Naive B cell (primary cell): ENCODE data around the gene SPART. TPM values are rescaled to one million over a fixed set of nuclear protein-coding genes. Genes with fewer than 3 reads are reported as not detected.
"Not testable (repeated sequence)": the region's sequence is repeated elsewhere in the genome, so short reads cannot be mapped to it uniquely, and the experiment has no call there.

Experiments
- ATAC-seq, 2 donors: fragments of 150-1000 bp; cut with Tn5 transposase; 2 replicates each; pipeline ENCODE4 v1.10.0; 2021; ENCODE audit warnings: low read depth in 2 of 2, mild to moderate bottlenecking in 2 of 2, moderate library complexity in 2 of 2
- DNase-seq: peaks from one replicate; pipeline ENCODE4 v3.0.0; 2022
- H3K27ac Mint-ChIP-seq, 6 donors: one replicate each; pipeline ENCODE4 v1.8.0; 2020 to 2022; ENCODE audit warnings: mild to moderate bottlenecking in 6 of 6, mixed read lengths in 6 of 6, moderate library complexity in 5 of 6, inconsistent platforms in 2 of 6
- H3K27me3 Mint-ChIP-seq, 3 donors: one replicate each; pipeline ENCODE4 v1.8.0; 2021 to 2022; ENCODE audit warnings: mixed read lengths in 3 of 3, mild to moderate bottlenecking in 1 of 3
- H3K36me3 Mint-ChIP-seq, 2 donors: one replicate each; pipeline ENCODE4 v1.8.0; 2020 to 2022; ENCODE audit warnings: mixed read lengths in 2 of 2, inconsistent platforms in 1 of 2, mild to moderate bottlenecking in 1 of 2
- H3K4me1 Mint-ChIP-seq, 3 donors: one replicate each; pipeline ENCODE4 v1.8.0; 2020 to 2022; ENCODE audit warnings: mixed read lengths in 3 of 3, inconsistent platforms in 1 of 3, mild to moderate bottlenecking in 1 of 3, moderate library complexity in 1 of 3
- H3K4me3 Mint-ChIP-seq, 8 donors: one replicate each; pipeline ENCODE4 v1.8.0; 2020 to 2022; ENCODE audit warnings: mild to moderate bottlenecking in 8 of 8, mixed read lengths in 8 of 8, moderate library complexity in 8 of 8, inconsistent platforms in 2 of 8
- H3K9me3 Mint-ChIP-seq, 7 donors: one replicate each; pipeline ENCODE4 v1.8.0; 2020 to 2022; ENCODE audit warnings: mixed read lengths in 7 of 7, mild to moderate bottlenecking in 5 of 7, inconsistent platforms in 2 of 7, moderate library complexity in 1 of 7
- polyA plus RNA-seq, 6 donors: library from polyadenylated mRNA; unstranded; fragments of 300-500 nt; fragmentation: Illumina TruSeq; gene quantifications; one replicate each; pipeline ENCODE4 v1.2.3, GENCODE V29; 2021; ENCODE audit warnings: low read depth in 6 of 6

Gene SPART
- polyA plus RNA-seq, 6 donors from 2014 or later: 14.7 to 47.9 (median 40.8) TPM

DNA sequence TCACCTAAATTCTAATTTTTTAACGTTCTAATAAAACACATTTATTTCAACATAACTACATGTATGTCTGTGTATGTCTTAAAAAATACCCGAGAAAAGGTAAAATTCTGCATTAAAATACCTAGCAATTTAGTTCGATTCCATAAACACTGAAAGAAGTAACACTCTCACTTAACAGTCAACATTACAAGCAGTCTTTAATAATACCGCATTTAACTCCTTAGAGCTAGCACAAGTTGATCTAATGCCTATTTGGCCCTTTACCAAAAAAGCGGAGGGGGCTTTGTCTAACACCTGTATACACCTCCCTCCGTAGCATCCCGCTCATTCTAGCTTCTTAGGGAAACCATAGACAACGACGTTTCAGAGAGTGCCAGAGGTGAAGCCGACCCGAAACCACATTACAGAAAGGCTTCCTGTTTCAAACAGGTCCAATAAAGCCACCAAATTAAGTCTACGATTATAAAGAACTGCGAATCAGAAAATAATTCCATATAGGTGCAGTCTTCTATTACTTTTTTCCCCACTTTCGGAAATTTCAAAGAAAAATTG is 1.2 kb downstream of the SPART start:
- peak overlapping the region; percentile 82 to 99 (median 97) for H3K4me3 Mint-ChIP-seq
- DNase-seq (peak; percentile 51), ATAC-seq (peak; percentile 17)

DNA sequence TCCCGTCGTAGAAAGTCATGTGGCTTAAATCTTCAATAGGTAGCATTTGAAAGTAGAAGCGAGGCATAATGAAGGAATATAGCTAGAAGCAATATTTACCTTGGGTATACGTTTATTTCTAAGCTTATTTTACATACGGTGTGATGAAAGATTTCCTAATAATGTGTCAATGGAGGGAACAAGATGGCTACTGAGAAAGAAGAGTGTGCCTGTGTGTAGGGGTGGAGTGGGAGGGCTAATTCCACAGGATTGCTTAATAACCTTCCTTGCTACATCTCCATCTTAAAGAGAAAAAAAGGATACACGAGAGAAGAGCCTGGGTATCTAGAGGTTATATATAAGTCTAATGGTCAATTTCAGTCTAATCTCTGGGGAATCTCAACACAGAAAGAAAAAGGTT is 2.0 kb downstream of the SPART start:
- H3K4me3 Mint-ChIP-seq: peak overlapping the region in 6 of 8 donors; percentile 12 to 98 (median 52)
- no peaks in the 10 kb centered on the region for H3K27me3 Mint-ChIP-seq
- H3K9me3 Mint-ChIP-seq: no peaks in the 10 kb centered on the region
- no peaks in the 10 kb centered on the region for H3K36me3 Mint-ChIP-seq
- DNase-seq: no peak
- peak overlapping the region in 3 of 6 donors; percentile 59 to 92 (median 63) for H3K27ac Mint-ChIP-seq
- no peak for ATAC-seq
- H3K4me1 Mint-ChIP-seq: peaks cover 19 to 29% (median 28%) of the 10 kb centered on the region in 3 donors

More for the DNA sequence above, 1.2 kb downstream of the SPART start:
- H3K27me3 Mint-ChIP-seq: no peaks in the 10 kb centered on the region
- peak overlapping the region; percentile 95 to 100 (median 98) for H3K27ac Mint-ChIP-seq
- no peaks in the 10 kb centered on the region for H3K36me3 Mint-ChIP-seq
- H3K9me3 Mint-ChIP-seq: no peaks in the 10 kb centered on the region
- peaks cover 12 to 29% (median 28%) of the 10 kb centered on the region in 3 donors for H3K4me1 Mint-ChIP-seq

DNA sequence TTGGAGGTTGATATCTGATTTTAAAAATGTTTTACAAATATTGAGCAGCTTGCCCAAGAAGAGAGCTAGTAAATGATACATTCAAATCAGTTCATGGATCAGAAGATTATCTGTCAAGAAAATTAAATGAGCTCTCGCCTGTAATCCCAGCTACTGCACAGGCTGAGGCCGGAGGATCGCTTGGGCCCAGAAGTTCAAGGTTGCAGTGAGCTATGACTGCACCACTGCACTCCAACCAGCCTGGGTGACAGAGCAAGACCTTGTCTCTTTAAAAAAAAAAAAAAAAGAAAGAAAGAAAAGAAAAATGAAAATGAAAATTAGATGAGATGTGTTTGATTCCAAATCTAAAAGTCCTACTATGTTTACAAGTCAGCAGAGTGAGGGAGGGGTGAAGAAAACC is 2.4 kb downstream of the SPART start:
- Mint-ChIP-seq H3K27ac (peak overlapping the region in 2 of 6 donors; percentile 59 to 63), H3K4me1 (peaks cover 23 to 33% (median 28%) of the 10 kb centered on the region in 3 donors), H3K27me3 (no peaks in the 10 kb centered on the region), H3K9me3 (no peaks in the 10 kb centered on the region), H3K4me3 (peak overlapping the region in 6 of 8 donors; percentile 12 to 98 (median 48)), H3K36me3 (no peaks in the 10 kb centered on the region)
- ATAC-seq (no peak), DNase-seq (no peak)

DNA sequence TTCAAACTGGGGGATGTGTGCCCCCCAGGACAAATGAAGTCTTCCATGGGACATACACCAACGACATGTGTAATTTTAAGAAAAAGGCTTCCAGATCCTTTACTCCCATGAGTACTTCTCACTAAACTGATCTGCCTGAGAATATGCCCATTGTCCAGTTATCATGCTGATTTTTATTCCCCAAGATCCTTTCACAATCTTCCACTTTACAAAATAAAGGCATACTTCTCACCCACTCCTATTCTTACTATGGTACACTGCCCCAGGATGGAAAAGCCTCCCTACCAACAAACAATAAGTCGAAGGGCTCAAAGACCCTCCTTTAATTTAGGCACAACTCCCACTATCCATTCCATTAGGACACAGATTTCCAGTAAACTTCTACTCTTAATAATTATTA is 3.5 kb downstream of the SPART start:
- DNase-seq (no peak), ATAC-seq (no peak)
- peak overlapping the region in 1 of 6 donors; percentile 77 for H3K27ac Mint-ChIP-seq
- H3K4me3 Mint-ChIP-seq: no peak overlapping the region
- H3K36me3 Mint-ChIP-seq: no peaks in the 10 kb centered on the region
- no peaks in the 10 kb centered on the region for H3K27me3 Mint-ChIP-seq
- no peaks in the 10 kb centered on the region for H3K9me3 Mint-ChIP-seq
- H3K4me1 Mint-ChIP-seq: peaks cover 26 to 40% (median 28%) of the 10 kb centered on the region in 3 donors

DNA sequence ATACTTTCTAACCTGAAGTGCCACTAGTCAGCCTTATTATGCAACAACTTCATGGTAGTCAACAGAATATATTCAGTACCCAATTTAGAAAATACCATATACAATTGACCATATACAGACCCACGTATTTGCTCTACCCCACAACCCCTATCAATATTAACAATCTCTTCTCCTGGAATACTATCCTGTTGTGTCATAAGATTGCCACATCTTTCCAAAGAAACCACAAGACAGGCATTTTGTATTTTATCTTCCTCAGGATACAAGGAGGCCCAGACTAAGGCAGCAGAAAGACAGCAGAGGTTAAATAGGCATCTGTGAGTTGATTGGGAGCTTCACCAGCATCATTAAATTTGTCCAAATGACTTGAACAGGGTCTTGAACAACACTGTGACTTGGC is 4.5 kb downstream of the SPART start:
- DNase-seq (no peak), ATAC-seq (no peak)
- no peak overlapping the region for H3K4me3 Mint-ChIP-seq
- H3K36me3 Mint-ChIP-seq: no peaks in the 10 kb centered on the region
- H3K27ac Mint-ChIP-seq: no peak overlapping the region
- no peaks in the 10 kb centered on the region for H3K27me3 Mint-ChIP-seq
- peaks cover 23 to 44% (median 33%) of the 10 kb centered on the region in 3 donors for H3K4me1 Mint-ChIP-seq
- no peaks in the 10 kb centered on the region for H3K9me3 Mint-ChIP-seq

DNA sequence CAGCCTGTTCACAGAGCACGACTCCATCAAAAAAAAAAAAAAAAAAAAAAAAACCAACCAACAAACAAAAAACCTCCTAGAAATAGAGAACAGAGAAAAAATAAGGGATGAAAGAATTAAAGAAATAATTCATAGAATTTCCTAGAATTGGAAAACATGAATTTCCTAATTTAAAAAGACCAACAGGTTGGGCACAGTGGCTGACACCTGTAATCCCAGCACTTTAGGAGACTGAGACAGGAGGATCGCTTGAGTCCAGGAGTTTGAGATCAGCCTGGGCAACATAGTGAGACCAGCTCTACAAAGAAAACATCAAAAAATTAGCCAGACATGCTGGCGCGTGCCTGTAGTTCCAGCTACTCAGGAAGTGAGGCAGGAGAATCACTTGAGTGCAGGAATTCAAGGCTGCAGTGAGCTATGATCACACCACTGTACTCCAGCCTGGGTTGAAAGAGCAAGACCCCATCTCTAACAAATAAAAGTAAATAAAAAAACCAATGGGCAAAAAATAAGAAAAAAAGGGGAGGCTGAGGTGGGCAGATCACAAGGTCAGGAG is 6.5 kb downstream of the SPART start:
- H3K36me3 Mint-ChIP-seq: peaks cover 0 to 5% of the 10 kb centered on the region in 2 donors
- no peak overlapping the region for H3K4me3 Mint-ChIP-seq

DNA sequence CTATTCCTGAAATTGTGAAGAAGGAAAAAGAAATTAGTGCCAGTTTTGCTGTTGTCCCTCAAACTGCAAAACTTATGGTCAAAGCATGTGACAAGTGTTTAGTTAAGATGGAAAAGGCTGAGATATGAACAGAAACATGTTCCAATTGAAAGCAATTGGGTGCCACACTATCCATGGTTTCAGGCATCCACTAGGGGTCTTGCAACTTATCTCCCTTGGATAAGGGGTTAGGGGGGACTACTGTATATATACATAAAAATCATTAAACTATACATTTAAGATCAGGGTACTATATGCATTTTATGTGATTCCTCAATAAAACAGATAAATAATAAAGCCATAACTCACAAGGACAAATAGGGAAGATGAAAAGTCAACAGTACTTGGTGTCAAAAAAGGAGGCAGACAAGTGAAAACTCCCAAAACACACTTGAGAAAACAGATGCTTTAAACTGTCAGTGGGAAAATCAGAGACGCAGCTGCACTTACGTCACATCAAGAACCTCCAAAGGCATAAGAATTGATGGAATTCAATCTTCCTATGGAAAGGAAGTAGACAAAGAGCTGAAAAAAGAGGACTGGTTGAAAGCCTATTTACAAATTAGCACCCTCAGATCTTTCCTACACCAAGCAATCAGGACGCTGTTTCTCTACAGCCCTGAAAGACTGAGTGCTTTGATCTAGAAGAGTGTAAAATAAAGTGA is 8.1 kb downstream of the SPART start:
- peaks cover 3 to 37% (median 27%) of the 10 kb centered on the region in 3 donors for H3K4me1 Mint-ChIP-seq
- H3K4me3 Mint-ChIP-seq: no peak overlapping the region
- peaks cover 0 to 5% of the 10 kb centered on the region in 2 donors for H3K36me3 Mint-ChIP-seq
- ATAC-seq: no peak
- no peaks in the 10 kb centered on the region for H3K27me3 Mint-ChIP-seq
- H3K9me3 Mint-ChIP-seq: no peaks in the 10 kb centered on the region
- DNase-seq: no peak
- no peak overlapping the region for H3K27ac Mint-ChIP-seq

More for the DNA sequence above, 6.5 kb downstream of the SPART start:
- ATAC-seq (no peak), DNase-seq (no peak)
- peaks cover 11 to 36% (median 34%) of the 10 kb centered on the region in 3 donors for H3K4me1 Mint-ChIP-seq
- peak overlapping the region in 1 of 6 donors; percentile 24 for H3K27ac Mint-ChIP-seq
- no peaks in the 10 kb centered on the region for H3K27me3 Mint-ChIP-seq
- H3K9me3 Mint-ChIP-seq: no peaks in the 10 kb centered on the region

DNA sequence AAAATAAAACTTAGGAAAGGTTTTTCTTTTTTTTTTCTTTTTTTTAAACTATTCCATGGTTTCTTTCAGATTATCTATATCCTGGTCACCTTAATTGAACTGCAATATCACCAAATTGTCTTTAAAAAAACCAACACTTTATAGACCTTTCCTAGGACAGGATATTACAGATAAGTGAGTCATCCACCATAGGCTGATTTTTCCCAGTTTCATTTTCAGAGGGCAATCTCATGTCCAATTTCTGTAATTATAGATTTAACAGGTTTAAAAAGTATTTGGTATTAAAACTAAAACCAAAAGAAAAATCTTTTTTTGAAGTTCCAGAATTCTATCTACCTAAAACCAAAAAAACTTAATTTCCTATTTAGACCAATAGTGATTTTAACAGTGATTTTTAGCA is 13.2 kb downstream of the SPART start:
- Mint-ChIP-seq H3K4me3 (no peak overlapping the region), H3K4me1 (peaks cover 3 to 17% (median 13%) of the 10 kb centered on the region in 3 donors), H3K9me3 (no peaks in the 10 kb centered on the region), H3K36me3 (peaks cover 10 to 20% of the 10 kb centered on the region in 2 donors), H3K27me3 (no peaks in the 10 kb centered on the region), H3K27ac (no peak overlapping the region)
- ATAC-seq: no peak
- no peak for DNase-seq

DNA sequence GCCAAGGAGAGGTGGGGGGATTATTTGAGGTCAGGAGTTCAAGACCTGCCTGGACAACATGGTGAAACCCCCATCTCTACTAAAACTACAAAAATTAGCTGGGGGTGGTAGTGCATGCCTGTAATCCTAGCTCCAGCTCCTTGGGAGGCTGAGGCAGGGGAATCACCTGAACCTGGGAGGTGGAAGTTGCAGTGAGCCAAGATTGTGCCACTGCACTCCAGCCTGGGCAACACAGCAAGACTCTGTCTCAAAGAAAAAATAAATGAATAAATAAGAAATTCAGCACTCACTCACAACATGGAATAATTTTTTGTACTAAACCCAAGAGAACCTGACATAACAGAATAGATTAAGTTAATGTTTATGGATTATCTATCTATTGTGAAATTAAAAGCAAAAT is 13.9 kb downstream of the SPART start:
- Mint-ChIP-seq H3K36me3 (peaks cover 10 to 20% of the 10 kb centered on the region in 2 donors), H3K4me1 (peaks cover 3 to 16% (median 11%) of the 10 kb centered on the region in 3 donors)
- ATAC-seq, DNase-seq, H3K9me3 Mint-ChIP-seq, H3K27me3 Mint-ChIP-seq, H3K4me3 Mint-ChIP-seq, H3K27ac Mint-ChIP-seq: not testable (repeated sequence)

DNA sequence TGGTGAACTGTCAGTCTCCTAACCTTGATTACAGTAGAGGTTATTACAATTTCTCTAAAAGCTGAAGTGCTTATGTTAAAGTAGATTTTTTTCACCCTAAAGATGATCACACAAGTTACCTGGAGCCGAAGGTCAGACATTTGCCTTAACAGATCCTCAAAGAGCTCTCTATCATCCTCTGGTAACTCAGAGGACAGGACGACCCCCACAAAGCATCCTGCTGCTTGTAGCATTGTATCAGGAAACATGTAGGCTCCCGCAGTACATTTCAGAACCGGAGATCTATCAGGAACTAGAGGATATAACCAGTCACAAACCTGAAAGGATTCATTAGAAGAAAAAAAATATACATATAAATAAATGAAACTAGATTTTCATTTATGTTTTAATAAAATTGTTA is 14.9 kb downstream of the SPART start:
- peaks cover 1 to 12% (median 3%) of the 10 kb centered on the region in 3 donors for H3K4me1 Mint-ChIP-seq
- peaks cover 10 to 25% of the 10 kb centered on the region in 2 donors for H3K36me3 Mint-ChIP-seq
- H3K27ac Mint-ChIP-seq: no peak overlapping the region
- no peak overlapping the region for H3K4me3 Mint-ChIP-seq
- H3K9me3 Mint-ChIP-seq: no peaks in the 10 kb centered on the region
- ATAC-seq: no peak
- no peak for DNase-seq
- no peaks in the 10 kb centered on the region for H3K27me3 Mint-ChIP-seq

DNA sequence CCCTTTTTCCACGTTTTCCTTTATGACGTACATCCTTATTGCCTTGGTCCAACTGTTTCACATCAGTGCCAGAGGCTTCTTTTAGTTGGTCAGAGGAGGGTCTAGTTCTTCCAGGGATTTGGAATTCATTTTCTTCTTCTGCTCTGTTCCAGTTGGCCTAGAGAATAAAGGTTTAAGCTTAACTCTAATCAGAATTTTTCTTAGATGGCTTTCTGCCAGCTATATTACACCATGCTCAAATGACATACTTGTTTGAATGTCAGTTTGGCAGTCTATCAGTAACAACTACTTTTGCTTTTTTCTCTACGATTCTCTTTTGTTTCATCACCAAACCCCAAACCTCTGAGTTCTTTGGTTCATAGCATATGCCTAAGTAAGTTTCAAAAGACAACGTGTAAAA is 16.8 kb downstream of the SPART start:
- H3K27ac Mint-ChIP-seq: peak overlapping the region in 1 of 6 donors; percentile 13
- ATAC-seq (no peak), DNase-seq (no peak)
- no peak overlapping the region for H3K4me3 Mint-ChIP-seq
- peaks cover 16 to 27% of the 10 kb centered on the region in 2 donors for H3K36me3 Mint-ChIP-seq
- no peaks in the 10 kb centered on the region for H3K9me3 Mint-ChIP-seq
- H3K27me3 Mint-ChIP-seq: no peaks in the 10 kb centered on the region
- H3K4me1 Mint-ChIP-seq: peaks cover 3 to 7% (median 3%) of the 10 kb centered on the region in 3 donors

DNA sequence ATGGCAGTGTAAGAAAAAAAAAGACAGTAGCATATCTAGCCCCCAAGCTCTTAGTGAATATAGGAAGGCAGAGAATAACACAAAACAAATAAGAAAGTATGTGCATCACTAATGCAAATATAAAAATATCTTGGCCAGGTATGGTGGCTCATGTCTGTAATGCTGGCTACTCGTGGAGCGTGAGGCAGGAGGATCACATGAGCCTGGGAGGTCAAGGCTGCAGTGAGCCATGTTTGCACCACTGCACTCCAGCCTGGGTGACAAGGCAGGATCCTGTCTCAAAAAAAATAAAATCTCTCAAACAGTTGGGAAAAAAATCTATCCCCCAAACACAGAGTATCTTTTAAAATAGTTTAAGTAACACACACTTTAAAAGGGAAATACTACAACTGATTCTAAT is 17.4 kb downstream of the SPART start:
- Mint-ChIP-seq H3K36me3 (peaks cover 18 to 30% of the 10 kb centered on the region in 2 donors), H3K4me1 (peaks cover 3 to 4% (median 3%) of the 10 kb centered on the region in 3 donors)

DNA sequence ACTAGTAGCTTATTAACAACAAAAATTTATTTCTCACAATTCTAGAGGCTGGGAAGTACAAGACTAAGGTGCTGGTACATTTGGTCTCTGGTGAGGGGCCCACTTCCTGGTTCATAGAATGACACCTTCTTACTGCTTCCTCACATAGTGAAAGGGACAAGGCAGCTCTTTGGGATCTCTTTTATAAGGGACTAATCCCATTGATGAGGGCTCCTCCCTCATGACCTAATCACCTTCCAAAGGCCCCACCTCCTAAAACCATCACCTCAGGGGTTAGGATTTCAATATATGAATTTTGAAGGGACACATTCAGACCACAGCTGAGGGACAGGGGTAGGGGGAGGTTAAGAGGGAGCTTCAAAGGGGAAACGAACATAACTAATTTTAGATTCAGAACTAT is 20.3 kb downstream of the SPART start:
- no peak for DNase-seq
- Mint-ChIP-seq H3K36me3 (peaks cover 28 to 30% of the 10 kb centered on the region in 2 donors), H3K4me3 (no peak overlapping the region), H3K27ac (no peak overlapping the region), H3K27me3 (no peaks in the 10 kb centered on the region), H3K4me1 (peaks cover 0 to 4% (median 0%) of the 10 kb centered on the region in 3 donors), H3K9me3 (no peaks in the 10 kb centered on the region)
- no peak for ATAC-seq

More for the DNA sequence above, 17.4 kb downstream of the SPART start:
- DNase-seq (no peak), ATAC-seq (no peak)
- Mint-ChIP-seq H3K27ac (no peak overlapping the region), H3K9me3 (no peaks in the 10 kb centered on the region), H3K27me3 (no peaks in the 10 kb centered on the region), H3K4me3 (no peak overlapping the region)

DNA sequence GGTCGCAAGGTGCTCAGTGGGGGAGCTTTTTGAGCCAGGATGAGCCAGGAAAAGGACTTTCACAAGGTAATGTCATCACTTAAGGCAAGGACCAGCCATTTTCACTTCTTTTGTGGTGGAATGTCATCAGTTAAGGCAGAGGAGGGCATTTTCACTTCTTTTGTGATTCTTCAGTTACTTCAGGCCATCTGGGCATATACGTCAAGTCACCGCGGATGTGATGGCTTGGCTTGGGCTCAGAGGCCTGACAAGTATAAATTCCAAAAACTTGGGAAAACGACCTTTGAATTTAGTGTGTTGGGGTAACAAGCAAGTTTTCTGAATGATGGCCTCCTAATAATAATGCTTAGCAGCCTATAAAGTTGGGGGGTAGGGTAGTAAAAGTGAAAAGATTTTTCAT is 21.3 kb downstream of the SPART start:
- not testable (repeated sequence) for H3K27me3 Mint-ChIP-seq, H3K9me3 Mint-ChIP-seq, H3K4me3 Mint-ChIP-seq

More for the DNA sequence above, 21.3 kb downstream of the SPART start:
- not testable (repeated sequence) for DNase-seq, ATAC-seq, H3K4me1 Mint-ChIP-seq
- peak overlapping the region in 1 of 6 donors; percentile 10 for H3K27ac Mint-ChIP-seq
- peaks cover 21 to 37% of the 10 kb centered on the region in 2 donors for H3K36me3 Mint-ChIP-seq
